ENCODE data around the gene C14orf119.

The C14orf119 gene

DNA sequence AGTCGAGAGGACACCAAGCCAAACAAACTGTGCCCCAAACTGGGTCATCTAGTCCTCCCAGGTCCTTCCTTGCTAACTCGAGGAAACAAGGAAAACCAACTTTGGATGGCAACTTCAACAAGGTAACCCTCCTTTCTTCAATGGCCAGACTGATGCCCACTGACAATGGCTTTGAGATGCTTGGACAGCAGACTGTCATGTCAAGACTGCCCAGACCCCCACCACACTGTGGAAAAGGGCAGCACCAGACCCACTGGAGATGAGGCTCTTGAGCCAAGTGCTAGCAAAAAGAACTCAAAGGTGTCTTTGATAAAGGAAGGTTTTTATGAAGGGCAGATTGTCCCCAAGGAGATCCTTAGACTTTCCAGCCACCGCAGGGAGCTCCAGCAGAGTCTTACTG, 28.9 kb upstream of the C14orf119 start:
- peaks cover 11% of the 10 kb centered on the region for H3K79me2 ChIP-seq (ENCODE audit: insufficient read depth, low read length)
- no peaks in the 10 kb centered on the region for H4K20me1 ChIP-seq (ENCODE audit: insufficient read depth, low read length)
- H3K36me3 ChIP-seq (ENCODE audit: insufficient read depth, low read length), result peaks cover 76% of the 10 kb centered on the region

DNA sequence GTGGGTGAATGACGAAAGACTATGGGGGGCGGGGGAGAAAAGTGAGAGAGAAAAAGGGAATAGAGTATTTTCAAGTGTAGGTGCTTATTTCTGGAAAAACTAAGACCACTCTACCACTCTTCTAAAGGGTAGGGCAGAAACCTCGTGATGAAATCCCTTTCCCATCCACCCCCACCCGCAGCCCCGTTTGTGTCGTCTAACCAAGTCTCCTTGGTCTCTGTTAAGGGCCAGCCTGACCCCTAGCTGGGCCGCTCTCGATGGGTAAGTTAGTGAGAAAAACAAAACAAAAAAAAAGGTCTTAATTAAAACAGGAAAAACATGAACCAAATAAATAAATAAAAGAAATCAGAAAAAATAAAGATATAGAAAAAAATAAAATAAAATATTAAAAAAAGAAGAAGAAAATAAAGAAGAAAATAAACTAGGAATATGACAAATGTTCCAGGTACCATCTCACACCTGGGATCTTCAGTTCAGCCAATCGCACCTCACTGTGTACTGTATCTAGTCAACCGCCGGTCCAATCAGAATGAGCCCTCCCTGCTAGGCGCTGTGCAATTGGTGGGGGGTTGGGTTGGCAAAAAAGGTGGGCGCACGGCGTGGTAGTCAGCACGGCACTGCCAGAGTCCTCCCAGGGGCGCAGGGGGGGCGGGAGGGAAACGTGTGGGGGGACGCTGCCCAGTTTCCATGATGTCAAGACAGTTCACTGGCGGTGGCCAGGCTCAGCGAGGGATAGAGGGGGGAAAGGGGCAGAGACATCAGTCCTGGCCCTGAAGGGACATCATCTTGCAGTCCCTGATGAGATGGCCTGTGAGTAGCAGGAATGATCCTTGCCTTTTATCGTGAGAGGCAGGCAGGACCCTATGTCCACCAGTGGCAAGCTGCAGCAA, 28.2 kb upstream of the C14orf119 start:
- peaks cover 70% of the 10 kb centered on the region for H3K36me3 ChIP-seq (ENCODE audit: insufficient read depth, low read length)
- H3K27me3 ChIP-seq (ENCODE audit: insufficient read depth, low read length), result no peaks in the 10 kb centered on the region
- no peak for TF ChIP-seq EZH2 (IDR thresholded peaks at IDR 0.05; ENCODE audit: borderline replicate concordance, low read length)
- no peak overlapping the region for H2AFZ ChIP-seq (ENCODE audit: low read length)
- no peaks in the 10 kb centered on the region for H4K20me1 ChIP-seq (ENCODE audit: insufficient read depth, low read length)
- peaks cover 11% of the 10 kb centered on the region for H3K79me2 ChIP-seq (ENCODE audit: insufficient read depth, low read length)
- peaks cover 32% of the 10 kb centered on the region for H3K4me1 ChIP-seq (ENCODE audit: insufficient read depth, low read length, severe bottlenecking)
- H3K9me2 ChIP-seq (ENCODE audit: low read depth, low read length), result no peaks in the 10 kb centered on the region
- no peaks in the 10 kb centered on the region for H3F3A ChIP-seq (ENCODE audit: insufficient read depth, low read length)
- H3K27ac ChIP-seq (ENCODE audit: low read depth, low read length, poor library complexity, severe bottlenecking), result no peak overlapping the region
- no peak overlapping the region for H3K4me3 ChIP-seq (ENCODE audit: low read depth, low read length, poor library complexity, severe bottlenecking)
- H3K9ac ChIP-seq (ENCODE audit: low read length), result no peak overlapping the region
- H3K9me3 ChIP-seq (ENCODE audit: low read length), result no peaks in the 10 kb centered on the region
- H3K4me2 ChIP-seq (ENCODE audit: low read length), result no peak overlapping the region

More for the DNA sequence above, 28.9 kb upstream of the C14orf119 start:
- no peak overlapping the region for H2AFZ ChIP-seq (ENCODE audit: low read length)
- no peak overlapping the region for H3K27ac ChIP-seq (ENCODE audit: low read depth, low read length, poor library complexity, severe bottlenecking)
- H3K4me1 ChIP-seq (ENCODE audit: insufficient read depth, low read length, severe bottlenecking), result peaks cover 25% of the 10 kb centered on the region
- no peaks in the 10 kb centered on the region for H3K27me3 ChIP-seq (ENCODE audit: insufficient read depth, low read length)
- H3F3A ChIP-seq (ENCODE audit: insufficient read depth, low read length), result no peaks in the 10 kb centered on the region
- no peaks in the 10 kb centered on the region for H3K9me3 ChIP-seq (ENCODE audit: low read length)
- H3K4me3 ChIP-seq (ENCODE audit: low read depth, low read length, poor library complexity, severe bottlenecking), result no peak overlapping the region
- no peak overlapping the region for H3K4me2 ChIP-seq (ENCODE audit: low read length)
- no peaks in the 10 kb centered on the region for H3K9me2 ChIP-seq (ENCODE audit: low read depth, low read length)
- H3K9ac ChIP-seq (ENCODE audit: low read length), result no peak overlapping the region
- TF ChIP-seq, protein P1, sequence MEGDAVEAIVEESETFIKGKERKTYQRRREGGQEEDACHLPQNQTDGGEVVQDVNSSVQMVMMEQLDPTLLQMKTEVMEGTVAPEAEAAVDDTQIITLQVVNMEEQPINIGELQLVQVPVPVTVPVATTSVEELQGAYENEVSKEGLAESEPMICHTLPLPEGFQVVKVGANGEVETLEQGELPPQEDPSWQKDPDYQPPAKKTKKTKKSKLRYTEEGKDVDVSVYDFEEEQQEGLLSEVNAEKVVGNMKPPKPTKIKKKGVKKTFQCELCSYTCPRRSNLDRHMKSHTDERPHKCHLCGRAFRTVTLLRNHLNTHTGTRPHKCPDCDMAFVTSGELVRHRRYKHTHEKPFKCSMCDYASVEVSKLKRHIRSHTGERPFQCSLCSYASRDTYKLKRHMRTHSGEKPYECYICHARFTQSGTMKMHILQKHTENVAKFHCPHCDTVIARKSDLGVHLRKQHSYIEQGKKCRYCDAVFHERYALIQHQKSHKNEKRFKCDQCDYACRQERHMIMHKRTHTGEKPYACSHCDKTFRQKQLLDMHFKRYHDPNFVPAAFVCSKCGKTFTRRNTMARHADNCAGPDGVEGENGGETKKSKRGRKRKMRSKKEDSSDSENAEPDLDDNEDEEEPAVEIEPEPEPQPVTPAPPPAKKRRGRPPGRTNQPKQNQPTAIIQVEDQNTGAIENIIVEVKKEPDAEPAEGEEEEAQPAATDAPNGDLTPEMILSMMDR (IDR thresholded peaks at IDR 0.05; ENCODE audit: low read length), result no peak
- TF ChIP-seq EZH2 (IDR thresholded peaks at IDR 0.05; ENCODE audit: borderline replicate concordance, low read length), result no peak

DNA sequence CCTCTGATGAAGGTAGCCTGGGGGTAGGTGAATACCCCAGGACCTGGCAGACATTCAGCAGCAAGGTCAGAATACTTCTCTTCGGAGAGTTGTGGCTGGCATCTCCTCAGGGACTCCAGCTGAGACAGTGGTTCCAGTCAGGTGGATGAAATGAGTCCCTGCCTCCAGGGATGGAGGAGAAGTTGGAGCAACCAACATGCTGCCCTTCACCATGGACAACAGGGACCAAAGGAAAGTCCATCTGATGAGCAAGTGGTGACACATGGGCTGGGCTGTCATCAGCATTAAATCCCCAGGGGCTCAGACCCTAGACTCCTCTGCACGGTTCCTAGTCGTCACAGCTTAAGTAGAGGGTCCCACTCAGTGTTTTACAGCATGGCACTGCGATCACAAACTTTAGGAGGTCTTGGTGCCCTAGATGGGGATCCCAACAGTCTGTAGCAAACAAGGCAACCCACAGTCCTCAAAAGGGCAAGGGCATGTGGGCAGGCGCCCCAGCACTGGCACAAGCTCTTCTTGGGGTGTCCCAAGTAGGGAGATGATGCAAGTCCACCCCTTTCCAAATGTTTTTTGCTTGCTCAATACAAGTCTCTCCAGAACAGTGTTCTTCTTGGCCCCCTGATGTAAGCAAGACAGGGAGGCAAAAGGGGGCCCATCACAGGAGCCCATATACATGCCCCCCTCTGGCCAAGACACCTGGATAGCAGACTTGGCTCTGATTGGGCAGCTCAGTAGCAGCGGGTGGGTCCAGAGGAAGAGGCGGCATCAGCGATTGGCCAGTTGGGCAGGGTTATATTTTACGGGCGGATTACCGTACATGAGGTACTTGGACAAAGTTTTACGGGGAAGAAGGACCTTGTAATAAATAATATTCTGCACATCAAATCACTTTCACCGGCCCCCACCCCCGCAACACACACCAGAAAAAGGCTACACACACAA, 27.2 kb upstream of the C14orf119 start:
- H3K4me2 ChIP-seq (ENCODE audit: low read length), result peak overlapping the region; percentile 20; the same call in 1 of the 2 replicates
- no peaks in the 10 kb centered on the region for H3F3A ChIP-seq (ENCODE audit: insufficient read depth, low read length)
- H3K4me3 ChIP-seq (ENCODE audit: low read depth, low read length, poor library complexity, severe bottlenecking), result peak overlapping the region; percentile 9
- H3K9ac ChIP-seq (ENCODE audit: low read length), result no peak overlapping the region; the same call in 1 of the 2 replicates
- H3K27ac ChIP-seq (ENCODE audit: low read depth, low read length, poor library complexity, severe bottlenecking), result no peak overlapping the region
- no peaks in the 10 kb centered on the region for H3K9me3 ChIP-seq (ENCODE audit: low read length)
- H3K4me1 ChIP-seq (ENCODE audit: insufficient read depth, low read length, severe bottlenecking), result peaks cover 32% of the 10 kb centered on the region
- no peak overlapping the region for H2AFZ ChIP-seq (ENCODE audit: low read length)
- TF ChIP-seq, protein P1 (IDR thresholded peaks at IDR 0.05; ENCODE audit: low read length), result no peak
- no peak for TF ChIP-seq EZH2 (IDR thresholded peaks at IDR 0.05; ENCODE audit: borderline replicate concordance, low read length)
- no peaks in the 10 kb centered on the region for H3K27me3 ChIP-seq (ENCODE audit: insufficient read depth, low read length)
- H3K79me2 ChIP-seq (ENCODE audit: insufficient read depth, low read length), result peaks cover 11% of the 10 kb centered on the region
- no peaks in the 10 kb centered on the region for H4K20me1 ChIP-seq (ENCODE audit: insufficient read depth, low read length)
- peaks cover 68% of the 10 kb centered on the region for H3K36me3 ChIP-seq (ENCODE audit: insufficient read depth, low read length)
- H3K9me2 ChIP-seq (ENCODE audit: low read depth, low read length), result no peaks in the 10 kb centered on the region
